GM19238 (cell line): ENCODE data around the gene NLRP12.
"Not testable (repeated sequence)": the region's sequence is repeated elsewhere in the genome, so short reads cannot be mapped to it uniquely, and the experiment has no call there.

Source experiments
- DNase-seq: peaks from one replicate; pipeline ENCODE4 v3.0.0; 2011; ENCODE audit warnings: low spot score; ENCODE audit not compliant: insufficient read length

Gene NLRP12

GRCh38 chr19:53780506-53780905, 43.6 kb downstream of the NLRP12 start:
- DNase-seq: no peak

- DNase-seq: no peak
Observed at GRCh38 chr19:53775524-53775923, 48.6 kb downstream of the NLRP12 start.

DNA sequence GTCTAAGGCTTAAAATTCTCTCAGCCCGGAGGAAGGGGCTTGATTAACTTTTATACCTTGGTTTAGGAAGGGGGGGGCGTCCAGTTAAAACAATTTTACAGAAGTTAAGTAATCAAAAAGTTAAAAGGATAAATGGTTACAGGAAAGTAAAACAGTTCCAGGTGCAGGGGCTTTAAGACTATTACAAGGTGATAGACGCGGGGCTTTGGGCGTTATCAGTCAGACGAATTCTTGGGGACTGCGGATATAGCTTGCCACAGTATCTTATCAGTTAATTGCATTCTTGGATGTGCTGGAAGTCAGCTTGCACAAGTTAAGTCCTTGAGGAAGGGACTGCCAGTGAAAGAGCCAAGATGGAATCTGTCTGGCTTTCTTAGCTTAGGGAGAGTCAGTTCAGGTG, 49.6 kb downstream of the NLRP12 start:
- DNase-seq: not testable (repeated sequence)

- no peak for DNase-seq
Observed at GRCh38 chr19:53773999-53774398, 50.1 kb downstream of the NLRP12 start.

GRCh38 chr19:53772943-53773342, 51.2 kb downstream of the NLRP12 start:
- DNase-seq: no peak

DNA sequence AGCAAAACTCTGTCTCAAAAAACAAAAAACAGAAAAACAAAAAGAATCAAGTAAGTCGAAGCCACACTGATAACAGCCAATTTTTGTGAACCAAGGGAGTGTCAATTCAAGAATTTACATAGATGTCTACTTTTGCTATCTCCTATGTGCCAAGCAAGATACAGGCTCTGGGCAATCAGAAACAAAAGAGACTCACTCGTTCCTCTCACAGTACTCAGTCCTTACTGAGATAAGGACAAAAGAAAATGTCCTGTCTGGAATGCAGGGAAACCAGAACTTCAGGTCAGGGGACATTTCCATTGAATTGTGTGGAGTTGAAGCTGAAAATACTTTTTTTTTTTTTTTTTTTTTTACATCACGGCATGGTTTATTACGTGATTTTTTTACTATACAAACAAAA, 53.0 kb downstream of the NLRP12 start:
- no peak for DNase-seq

GRCh38 chr19:53769696-53770309, 54.3 kb downstream of the NLRP12 start:
- not testable (repeated sequence) for DNase-seq

- DNase-seq: no peak
Observed at GRCh38 chr19:53768401-53768800, 55.7 kb downstream of the NLRP12 start.

- not testable (repeated sequence) for DNase-seq
Observed at GRCh38 chr19:53758991-53759390, 65.1 kb downstream of the NLRP12 start.
